DND-41 (cell line): ENCODE measurements around the gene NELL2.

Experiments
- ATAC-seq: fragments of 200-7000 bp; cut with Tn5 transposase; 3 replicates; pipeline ENCODE4 v1.9.1; 2021; ENCODE audit warnings: low read depth; ENCODE audit not compliant: insufficient read depth
- DNase-seq: peaks from one replicate; pipeline ENCODE4 v3.0.0-alpha.2; 2020
- H2AFZ ChIP-seq: 2 replicates; pipeline ENCODE4 v1.6.0; 2012; ENCODE audit warnings: low read depth, low read length
- H3K27ac ChIP-seq: 2 replicates; pipeline ENCODE4 v1.5.1; 2012; ENCODE audit warnings: low read length, inconsistent platforms
- H3K27me3 ChIP-seq: fragments of 200-600 bp; sonication (generic); 2 replicates; pipeline ENCODE4 v1.6.0; 2012; ENCODE audit warnings: low read length, mild to moderate bottlenecking, inconsistent platforms; ENCODE audit not compliant: insufficient read depth, poor library complexity
- H3K36me3 ChIP-seq: 2 replicates; pipeline ENCODE4 v1.5.1; 2012; ENCODE audit warnings: low read length, inconsistent platforms; ENCODE audit not compliant: insufficient read depth
- H3K4me1 ChIP-seq: 2 replicates; pipeline ENCODE4 v1.5.1; 2012; ENCODE audit warnings: mild to moderate bottlenecking, low read length; ENCODE audit not compliant: insufficient read depth
- H3K4me2 ChIP-seq: 2 replicates; pipeline ENCODE4 v1.6.0; 2012; ENCODE audit warnings: mild to moderate bottlenecking, moderate library complexity, low read length, inconsistent platforms; ENCODE audit not compliant: insufficient read depth
- H3K4me3 ChIP-seq, 2 experiments: fragments of 200-600 bp in 1 of 2; shearing (Covaris generic) in 1 of 2; 2 replicates each; pipeline ENCODE4 v1.5.1; 2012 to 2016; ENCODE audit warnings: inconsistent platforms in 2 of 2, low read length in 2 of 2, mild to moderate bottlenecking in 2 of 2, low read depth in 1 of 2, moderate library complexity in 1 of 2
- H3K79me2 ChIP-seq: 2 replicates; pipeline ENCODE4 v1.6.0; 2012; ENCODE audit warnings: low read length, inconsistent platforms; ENCODE audit not compliant: insufficient read depth
- H3K9ac ChIP-seq: 2 replicates; pipeline ENCODE4 v1.6.0; 2012; ENCODE audit warnings: low read depth, mild to moderate bottlenecking, inconsistent platforms, low read length, moderate library complexity
- H3K9me3 ChIP-seq: 2 replicates; pipeline ENCODE4 v1.5.1; 2012; ENCODE audit warnings: low read length, moderate library complexity, mild to moderate bottlenecking, inconsistent platforms; ENCODE audit not compliant: insufficient read depth, severe bottlenecking
- H4K20me1 ChIP-seq: 2 replicates; pipeline ENCODE4 v1.6.0; 2012; ENCODE audit warnings: low read length; ENCODE audit not compliant: insufficient read depth
- CTCF ChIP-seq: IDR thresholded peaks from 2 replicates; pipeline ENCODE4 v1.5.1; 2012; ENCODE audit warnings: borderline replicate concordance, low read length, moderate library complexity, mild to moderate bottlenecking; ENCODE audit not compliant: poor library complexity, severe bottlenecking; ENCODE audit errors: extremely low read depth
- EZH2 ChIP-seq: IDR thresholded peaks from 3 replicates; pipeline ENCODE4 v1.6.1; 2012; ENCODE audit warnings: borderline replicate concordance, low read depth, mild to moderate bottlenecking, moderate library complexity, low read length, inconsistent platforms; ENCODE audit not compliant: severe bottlenecking

NELL2 gene

DNA sequence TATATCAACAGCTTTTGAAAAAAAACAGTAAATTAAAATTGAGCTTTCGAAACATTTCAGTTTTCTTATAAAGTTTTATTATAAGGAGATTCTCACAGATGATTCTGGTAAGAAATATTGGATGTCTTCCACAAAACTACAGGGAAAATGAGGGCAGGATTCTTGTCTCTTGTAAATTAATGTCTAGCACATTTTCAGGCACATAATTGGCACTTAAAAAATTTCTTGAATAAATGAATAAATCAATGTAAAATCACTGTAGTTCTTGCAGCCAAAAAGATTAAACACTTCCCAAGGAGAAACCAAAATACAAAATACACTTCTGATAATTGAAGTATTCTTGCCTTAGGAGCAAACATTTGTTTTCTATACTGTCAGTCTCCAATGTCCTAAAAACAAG is 164.4 kb downstream of the NELL2 start:
- Histone ChIP-seq H4K20me1 (no peaks in the 10 kb centered on the region), H3K36me3 (no peaks in the 10 kb centered on the region), H3K4me2 (no peak overlapping the region), H2AFZ (no peak overlapping the region), H3K79me2 (no peaks in the 10 kb centered on the region), H3K4me1 (no peaks in the 10 kb centered on the region), H3K4me3 (no peak overlapping the region), H3K9ac (no peak overlapping the region), H3K27ac (no peak overlapping the region), H3K9me3 (no peaks in the 10 kb centered on the region), H3K27me3 (no peaks in the 10 kb centered on the region)
- no peak for TF ChIP-seq EZH2
- no peak for TF ChIP-seq CTCF
- ATAC-seq (no peak), DNase-seq (no peak)

DNA sequence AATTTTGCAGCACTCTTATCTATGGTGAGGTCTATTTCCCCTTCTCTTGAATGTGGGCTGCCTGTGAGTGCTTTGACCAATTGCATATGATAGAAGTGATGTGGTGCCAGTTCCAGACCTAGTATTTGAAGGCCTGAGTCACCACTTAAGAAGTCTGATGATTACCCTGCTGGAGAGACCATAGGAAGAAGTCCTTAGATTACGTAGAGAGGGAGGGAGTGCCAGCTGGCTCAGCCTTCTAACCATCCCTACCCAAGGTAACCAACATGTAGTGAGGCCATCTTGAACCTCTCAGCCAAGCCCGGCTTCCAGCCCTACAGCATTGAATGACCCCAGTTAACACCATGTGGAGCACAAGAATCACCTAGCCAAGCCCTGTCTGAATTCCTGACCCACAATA is 166.9 kb downstream of the NELL2 start:
- DNase-seq (no peak), ATAC-seq (no peak)
- TF ChIP-seq EZH2, result no peak
- no peak for TF ChIP-seq CTCF
- H3K36me3 ChIP-seq, result no peaks in the 10 kb centered on the region
- no peaks in the 10 kb centered on the region for H3K9me3 ChIP-seq
- no peaks in the 10 kb centered on the region for H4K20me1 ChIP-seq
- H3K9ac ChIP-seq, result no peak overlapping the region
- H3K79me2 ChIP-seq, result no peaks in the 10 kb centered on the region
- no peak overlapping the region for H3K4me2 ChIP-seq
- H3K4me3 ChIP-seq, result no peak overlapping the region
- H2AFZ ChIP-seq, result no peak overlapping the region
- H3K27ac ChIP-seq, result no peak overlapping the region
- no peaks in the 10 kb centered on the region for H3K27me3 ChIP-seq
- no peaks in the 10 kb centered on the region for H3K4me1 ChIP-seq

- Histone ChIP-seq H3K4me1 (no peaks in the 10 kb centered on the region), H4K20me1 (no peaks in the 10 kb centered on the region), H3K79me2 (no peaks in the 10 kb centered on the region), H3K9me3 (no peaks in the 10 kb centered on the region), H3K4me2 (no peak overlapping the region), H3K27ac (no peak overlapping the region), H3K27me3 (no peaks in the 10 kb centered on the region), H3K4me3 (no peak overlapping the region), H3K9ac (no peak overlapping the region), H3K36me3 (no peaks in the 10 kb centered on the region), H2AFZ (no peak overlapping the region)
- TF ChIP-seq EZH2 (no peak), CTCF (no peak)
- no peak for ATAC-seq
- DNase-seq, result no peak
These were observed 167.9 kb downstream of the NELL2 start for GRCh38 chr12:44708218-44708617.

- no peaks in the 10 kb centered on the region for H4K20me1 ChIP-seq
- DNase-seq (no peak), ATAC-seq (no peak)
- no peak overlapping the region for H3K4me3 ChIP-seq
- no peak overlapping the region for H3K4me2 ChIP-seq
- peaks cover 6% of the 10 kb centered on the region for H3K27me3 ChIP-seq
- no peak overlapping the region for H3K27ac ChIP-seq
- TF ChIP-seq EZH2 (no peak), CTCF (no peak)
- no peak overlapping the region for H3K9ac ChIP-seq
- no peaks in the 10 kb centered on the region for H3K4me1 ChIP-seq
- H2AFZ ChIP-seq, result no peak overlapping the region
- H3K36me3 ChIP-seq, result no peaks in the 10 kb centered on the region
- H3K79me2 ChIP-seq, result no peaks in the 10 kb centered on the region
- H3K9me3 ChIP-seq, result no peaks in the 10 kb centered on the region
These were observed 172.8 kb downstream of the NELL2 start for GRCh38 chr12:44703182-44703910.
